SH-SY5Y (cell line): ENCODE data around the gene OTOF.

Source experiments
- GATA2 ChIP-seq: IDR thresholded peaks from 2 replicates; pipeline ENCODE4 v1.6.1; 2011; ENCODE audit warnings: mild to moderate bottlenecking, low read depth, low read length
- GATA3 ChIP-seq: IDR thresholded peaks from 2 replicates; pipeline ENCODE4 v1.6.1; 2011; ENCODE audit warnings: low read depth, mild to moderate bottlenecking, low read length, moderate library complexity

OTOF gene

GRCh38 chr2:26511466-26511865 is 33.5 kb upstream of the OTOF start:
- TF ChIP-seq GATA2 (no peak), GATA3 (no peak)

- no peak for TF ChIP-seq GATA3
- no peak for TF ChIP-seq GATA2
Measured at GRCh38 chr2:26510344-26510973, 32.5 kb upstream of the OTOF start.

GRCh38 chr2:26509141-26509540 is 31.2 kb upstream of the OTOF start:
- TF ChIP-seq GATA2 (no peak), GATA3 (no peak)

GRCh38 chr2:26507932-26508331 is 30.0 kb upstream of the OTOF start:
- TF ChIP-seq GATA3 (no peak), GATA2 (no peak)

- TF ChIP-seq GATA3 = no peak
- TF ChIP-seq GATA2 = no peak
Measured at GRCh38 chr2:26507088-26507487, 29.2 kb upstream of the OTOF start.

GRCh38 chr2:26506279-26506678 is 28.4 kb upstream of the OTOF start:
- TF ChIP-seq GATA3 (no peak), GATA2 (no peak)

- TF ChIP-seq GATA3 (no peak), GATA2 (no peak)
Measured at GRCh38 chr2:26504002-26504401, 26.1 kb upstream of the OTOF start.

GRCh38 chr2:26503231-26503880 is 25.4 kb upstream of the OTOF start:
- TF ChIP-seq GATA3 (no peak), GATA2 (no peak)

- TF ChIP-seq GATA3 (no peak), GATA2 (no peak)
Measured at GRCh38 chr2:26500406-26500805, 22.5 kb upstream of the OTOF start.

GRCh38 chr2:26495705-26496297 is 17.9 kb upstream of the OTOF start:
- TF ChIP-seq GATA3 (no peak), GATA2 (no peak)

- TF ChIP-seq GATA3 (no peak), GATA2 (no peak)
Measured at GRCh38 chr2:26494891-26495290, 17.0 kb upstream of the OTOF start.

- TF ChIP-seq GATA3 (no peak), GATA2 (no peak)
Measured at GRCh38 chr2:26494199-26494598, 16.3 kb upstream of the OTOF start.

GRCh38 chr2:26493566-26493965 is 15.6 kb upstream of the OTOF start:
- TF ChIP-seq GATA3 (no peak), GATA2 (no peak)

GRCh38 chr2:26492749-26493515 is 15.0 kb upstream of the OTOF start:
- TF ChIP-seq GATA3 (no peak), GATA2 (no peak)

GRCh38 chr2:26491563-26492167 is 13.7 kb upstream of the OTOF start:
- no peak for TF ChIP-seq GATA2
- no peak for TF ChIP-seq GATA3
